SK-N-SH treated with all-trans-retinoic acid at 6 μM for 48 hours (cell line): ENCODE results near the gene KIAA1671.

Experiments used
- BACH2 ChIP-seq: fragments of 250-450 bp; sonication (Bioruptor Pico); IDR thresholded peaks from 2 replicates; pipeline ENCODE4 v1.9.0; 2021; ENCODE audit warnings: mild to moderate bottlenecking, borderline replicate concordance
- CREB5 ChIP-seq: fragments of 250-450 bp; sonication (Bioruptor Pico); IDR thresholded peaks from 2 replicates; pipeline ENCODE4 v1.5.1; 2020; ENCODE audit warnings: low read depth, mild to moderate bottlenecking, moderate library complexity
- CSDC2 ChIP-seq: fragments of 250-450 bp; sonication (Bioruptor Pico); IDR thresholded peaks from 2 replicates; pipeline ENCODE4 v1.5.0; 2020; ENCODE audit warnings: mild to moderate bottlenecking, moderate library complexity
- CSRNP3 ChIP-seq: fragments of 250-450 bp; sonication (Bioruptor Pico); IDR thresholded peaks from 2 replicates; pipeline ENCODE4 v1.5.1; 2021; ENCODE audit warnings: mild to moderate bottlenecking, moderate library complexity
- ESRRG ChIP-seq: fragments of 250-450 bp; sonication (Bioruptor Pico); IDR thresholded peaks from 2 replicates; pipeline ENCODE4 v1.6.1; 2021; ENCODE audit warnings: mild to moderate bottlenecking
- ISL1 ChIP-seq: fragments of 250-450 bp; sonication (Bioruptor Pico); IDR thresholded peaks from 2 replicates; pipeline ENCODE4 v2.1.2; 2022; ENCODE audit warnings: mild to moderate bottlenecking, moderate library complexity
- PATZ1 ChIP-seq: fragments of 250-450 bp; sonication (Bioruptor Pico); IDR thresholded peaks from 2 replicates; pipeline ENCODE4 v1.8.0; 2020; ENCODE audit warnings: mild to moderate bottlenecking, moderate library complexity, borderline replicate concordance
- RARB ChIP-seq: fragments of 250-450 bp; sonication (Bioruptor Pico); IDR thresholded peaks from 2 replicates; pipeline ENCODE4 v1.8.0; 2021; ENCODE audit warnings: mild to moderate bottlenecking, moderate library complexity
- TOX ChIP-seq: fragments of 250-450 bp; sonication (Bioruptor Pico); IDR thresholded peaks from 2 replicates; pipeline ENCODE4 v1.8.0; 2021; ENCODE audit warnings: mild to moderate bottlenecking, moderate library complexity, borderline replicate concordance
- ZC3H10 ChIP-seq: fragments of 250-450 bp; sonication (Bioruptor Pico); IDR thresholded peaks from 2 replicates; pipeline ENCODE4 v1.5.1; 2021; ENCODE audit warnings: mild to moderate bottlenecking, moderate library complexity
- ZFP3 ChIP-seq: fragments of 250-450 bp; sonication (Bioruptor Pico); IDR thresholded peaks from 2 replicates; pipeline ENCODE4 v1.5.0; 2020; ENCODE audit warnings: mild to moderate bottlenecking, moderate library complexity
- ZNF565 ChIP-seq: fragments of 450-650 bp; formaldehyde crosslinking; conservative IDR thresholded peaks from 2 replicates; pipeline ENCODE4 v1.5.0; 2020; ENCODE audit warnings: low read depth, mild to moderate bottlenecking, moderate library complexity

GRCh38 chr22:25110846-25111578 lies 158.5 kb downstream of the KIAA1671 start:
- TF ChIP-seq CREB5 (CRISPR knock-in tag): no peak
- TF ChIP-seq PATZ1 (CRISPR knock-in tag): no peak
- TF ChIP-seq ZNF565 (CRISPR knock-in tag): no peak
- no peak for TF ChIP-seq ZC3H10 (CRISPR knock-in tag)
- no peak for TF ChIP-seq ISL1
- no peak for TF ChIP-seq TOX (CRISPR knock-in tag)
- no peak for TF ChIP-seq ZFP3 (CRISPR knock-in tag)
- no peak for TF ChIP-seq CSRNP3 (CRISPR knock-in tag)
- TF ChIP-seq BACH2 (CRISPR knock-in tag): no peak
- TF ChIP-seq ESRRG: no peak
- TF ChIP-seq RARB (CRISPR knock-in tag): no peak
- no peak for TF ChIP-seq CSDC2 (CRISPR knock-in tag)
